ENCODE measurements around the gene MACROD2.

DNA sequence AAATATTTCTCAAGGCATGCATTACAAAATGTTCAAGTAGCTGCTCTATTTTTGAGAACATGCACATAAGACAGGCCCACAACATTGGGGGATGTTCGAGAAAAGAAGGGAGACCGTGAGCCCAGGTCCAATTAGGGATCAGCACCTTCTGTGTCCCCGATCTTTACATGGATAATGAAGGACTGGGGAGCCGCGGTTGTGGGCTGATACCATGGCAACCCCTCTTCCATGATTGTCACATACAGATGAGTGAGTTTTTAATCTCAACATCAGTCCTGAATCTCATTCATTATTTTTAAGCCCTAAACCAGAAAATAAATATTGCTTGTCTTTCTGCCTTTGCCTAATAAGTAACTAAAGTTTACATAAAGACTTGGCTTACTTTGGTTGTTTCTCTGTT lies 1642.2 kb downstream of the MACROD2 start:
- TF ChIP-seq MAZ (IDR thresholded peaks at IDR 0.05; ENCODE audit: borderline replicate concordance, low read depth, low read length) (no peak), JUNB (IDR thresholded peaks at IDR 0.05) (no peak), CHD2 (IDR thresholded peaks at IDR 0.05; ENCODE audit: low read length, partially characterized antibody) (no peak), ZNF302 (CRISPR knock-in tag; IDR thresholded peaks at IDR 0.05) (no peak), HOXB13 (CRISPR knock-in tag; IDR thresholded peaks at IDR 0.05; ENCODE audit: low read depth) (no peak), POLR2A (IDR thresholded peaks at IDR 0.05; ENCODE audit: low read length) (no peak), MAFK (IDR thresholded peaks at IDR 0.05; ENCODE audit: partially characterized antibody) (no peak), RCOR1 (IDR thresholded peaks at IDR 0.05; ENCODE audit: low read depth, low read length) (no peak), EP300 (IDR thresholded peaks at IDR 0.05) (no peak), MYC (IDR thresholded peaks at IDR 0.05; ENCODE audit: borderline replicate concordance, low read length) (no peak)
- TF ChIP-seq, protein P1, sequence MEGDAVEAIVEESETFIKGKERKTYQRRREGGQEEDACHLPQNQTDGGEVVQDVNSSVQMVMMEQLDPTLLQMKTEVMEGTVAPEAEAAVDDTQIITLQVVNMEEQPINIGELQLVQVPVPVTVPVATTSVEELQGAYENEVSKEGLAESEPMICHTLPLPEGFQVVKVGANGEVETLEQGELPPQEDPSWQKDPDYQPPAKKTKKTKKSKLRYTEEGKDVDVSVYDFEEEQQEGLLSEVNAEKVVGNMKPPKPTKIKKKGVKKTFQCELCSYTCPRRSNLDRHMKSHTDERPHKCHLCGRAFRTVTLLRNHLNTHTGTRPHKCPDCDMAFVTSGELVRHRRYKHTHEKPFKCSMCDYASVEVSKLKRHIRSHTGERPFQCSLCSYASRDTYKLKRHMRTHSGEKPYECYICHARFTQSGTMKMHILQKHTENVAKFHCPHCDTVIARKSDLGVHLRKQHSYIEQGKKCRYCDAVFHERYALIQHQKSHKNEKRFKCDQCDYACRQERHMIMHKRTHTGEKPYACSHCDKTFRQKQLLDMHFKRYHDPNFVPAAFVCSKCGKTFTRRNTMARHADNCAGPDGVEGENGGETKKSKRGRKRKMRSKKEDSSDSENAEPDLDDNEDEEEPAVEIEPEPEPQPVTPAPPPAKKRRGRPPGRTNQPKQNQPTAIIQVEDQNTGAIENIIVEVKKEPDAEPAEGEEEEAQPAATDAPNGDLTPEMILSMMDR (IDR thresholded peaks at IDR 0.05), result no peak

All from A549 (cell line).